ENCODE data around the gene ITPR2.

- no peak for TF ChIP-seq NRF1 (IDR thresholded peaks at IDR 0.05; ENCODE audit: low read depth, low read length)
- TF ChIP-seq GABPA (IDR thresholded peaks at IDR 0.05; ENCODE audit: low read depth): no peak
- TF ChIP-seq JUND (IDR thresholded peaks at IDR 0.05): no peak
- no peak for TF ChIP-seq RXRA (IDR thresholded peaks at IDR 0.05; ENCODE audit: borderline replicate concordance, low read depth)
- TF ChIP-seq, protein P1, sequence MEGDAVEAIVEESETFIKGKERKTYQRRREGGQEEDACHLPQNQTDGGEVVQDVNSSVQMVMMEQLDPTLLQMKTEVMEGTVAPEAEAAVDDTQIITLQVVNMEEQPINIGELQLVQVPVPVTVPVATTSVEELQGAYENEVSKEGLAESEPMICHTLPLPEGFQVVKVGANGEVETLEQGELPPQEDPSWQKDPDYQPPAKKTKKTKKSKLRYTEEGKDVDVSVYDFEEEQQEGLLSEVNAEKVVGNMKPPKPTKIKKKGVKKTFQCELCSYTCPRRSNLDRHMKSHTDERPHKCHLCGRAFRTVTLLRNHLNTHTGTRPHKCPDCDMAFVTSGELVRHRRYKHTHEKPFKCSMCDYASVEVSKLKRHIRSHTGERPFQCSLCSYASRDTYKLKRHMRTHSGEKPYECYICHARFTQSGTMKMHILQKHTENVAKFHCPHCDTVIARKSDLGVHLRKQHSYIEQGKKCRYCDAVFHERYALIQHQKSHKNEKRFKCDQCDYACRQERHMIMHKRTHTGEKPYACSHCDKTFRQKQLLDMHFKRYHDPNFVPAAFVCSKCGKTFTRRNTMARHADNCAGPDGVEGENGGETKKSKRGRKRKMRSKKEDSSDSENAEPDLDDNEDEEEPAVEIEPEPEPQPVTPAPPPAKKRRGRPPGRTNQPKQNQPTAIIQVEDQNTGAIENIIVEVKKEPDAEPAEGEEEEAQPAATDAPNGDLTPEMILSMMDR (IDR thresholded peaks at IDR 0.05): no peak
- no peak for TF ChIP-seq EP300 (IDR thresholded peaks at IDR 0.05; ENCODE audit: borderline replicate concordance in 1 of 2, low read depth in 1 of 2, low read length in 1 of 2)
- TF ChIP-seq MAX (IDR thresholded peaks at IDR 0.05; ENCODE audit: low read depth): no peak
- TF ChIP-seq POLR2AphosphoS5 (IDR thresholded peaks at IDR 0.05; ENCODE audit: low read depth, low read length): no peak
- no peak for TF ChIP-seq RCOR1 (IDR thresholded peaks at IDR 0.05; ENCODE audit: low read length)
- TF ChIP-seq MXI1 (IDR thresholded peaks at IDR 0.05; ENCODE audit: low read depth, low read length): no peak
- TF ChIP-seq, protein P2, sequence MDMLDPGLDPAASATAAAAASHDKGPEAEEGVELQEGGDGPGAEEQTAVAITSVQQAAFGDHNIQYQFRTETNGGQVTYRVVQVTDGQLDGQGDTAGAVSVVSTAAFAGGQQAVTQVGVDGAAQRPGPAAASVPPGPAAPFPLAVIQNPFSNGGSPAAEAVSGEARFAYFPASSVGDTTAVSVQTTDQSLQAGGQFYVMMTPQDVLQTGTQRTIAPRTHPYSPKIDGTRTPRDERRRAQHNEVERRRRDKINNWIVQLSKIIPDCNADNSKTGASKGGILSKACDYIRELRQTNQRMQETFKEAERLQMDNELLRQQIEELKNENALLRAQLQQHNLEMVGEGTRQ (IDR thresholded peaks at IDR 0.05; ENCODE audit: borderline replicate concordance, low read depth, low read length): no peak
- no peak for TF ChIP-seq PBX3 (IDR thresholded peaks at IDR 0.05)
- no peak for TF ChIP-seq MEF2A (IDR thresholded peaks at IDR 0.05; ENCODE audit: borderline replicate concordance, low read depth)
Observed at GRCh38 chr12:26425587-26426260, 407.3 kb downstream of the ITPR2 start.
